ENCODE results near the gene SLIT3. TPM values are rescaled to one million over a fixed set of nuclear protein-coding genes. Genes with fewer than 3 reads are reported as not detected.

SLIT3 gene
- total and polyA plus RNA-seq, 4 donors: 4.6 to 48.5 (median 19.8) TPM

DNA sequence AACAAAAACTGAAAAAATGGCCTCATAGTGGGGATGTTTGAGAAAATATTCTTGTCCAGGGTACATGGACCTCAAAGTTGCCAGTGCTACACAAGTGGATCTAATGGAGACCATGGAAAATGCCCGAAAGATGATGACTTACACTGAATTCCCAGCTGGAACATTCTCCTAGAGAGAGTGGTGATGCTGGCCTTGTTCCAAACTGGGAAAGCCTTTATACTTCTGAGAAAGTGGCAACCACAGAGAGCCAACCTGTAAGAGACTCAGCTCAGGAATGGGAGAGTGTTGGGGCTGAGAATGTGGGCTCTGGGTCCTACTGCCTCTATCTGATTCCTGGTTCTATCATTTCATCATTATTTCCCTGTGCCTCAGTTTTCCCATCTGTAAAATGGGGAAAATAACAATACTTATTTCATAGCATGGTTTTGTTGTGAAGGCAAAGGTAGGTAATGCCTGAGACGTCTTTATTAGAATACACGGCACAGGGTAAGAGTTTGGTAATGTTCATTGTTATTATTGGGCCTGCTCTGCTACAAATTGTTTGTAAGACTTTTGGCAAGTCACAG is 492.8 kb downstream of the SLIT3 start:
- DNase-seq (peak in 1 of 3 donors; percentile 13), ATAC-seq (ENCODE audit: insufficient read depth, low FRiP score) (no peak)
- Histone ChIP-seq H3K9ac (ENCODE audit: insufficient read depth in 1 of 2, low read length in 2 of 2) (no peak overlapping the region), H3K27me3 (ENCODE audit: control insufficient read depth in 3 of 3, insufficient read depth in 3 of 3, low read length in 2 of 3) (peaks cover 0 to 58% (median 0%) of the 10 kb centered on the region in 3 donors), H3K9me3 (ENCODE audit: control insufficient read depth in 4 of 4, insufficient read depth in 3 of 4, low read length in 3 of 4) (no peaks in the 10 kb centered on the region), H3K4me1 (ENCODE audit: control insufficient read depth in 5 of 5, insufficient read depth in 5 of 5, low read length in 5 of 5) (peaks cover 0 to 5% (median 0%) of the 10 kb centered on the region in 5 donors), H3K4me3 (no peak overlapping the region), H3K36me3 (ENCODE audit: control insufficient read depth in 4 of 4, insufficient read depth in 4 of 4, low read length in 4 of 4) (peaks cover 0 to 2% (median 0%) of the 10 kb centered on the region in 4 donors), H3K27ac (ENCODE audit: low read depth in 1 of 2, low read length in 1 of 2) (no peak overlapping the region)
- 64 to 90% methylated on average over 3 of the region's 3 CpGs for WGBS, 2 donors
- TF ChIP-seq, protein P1, sequence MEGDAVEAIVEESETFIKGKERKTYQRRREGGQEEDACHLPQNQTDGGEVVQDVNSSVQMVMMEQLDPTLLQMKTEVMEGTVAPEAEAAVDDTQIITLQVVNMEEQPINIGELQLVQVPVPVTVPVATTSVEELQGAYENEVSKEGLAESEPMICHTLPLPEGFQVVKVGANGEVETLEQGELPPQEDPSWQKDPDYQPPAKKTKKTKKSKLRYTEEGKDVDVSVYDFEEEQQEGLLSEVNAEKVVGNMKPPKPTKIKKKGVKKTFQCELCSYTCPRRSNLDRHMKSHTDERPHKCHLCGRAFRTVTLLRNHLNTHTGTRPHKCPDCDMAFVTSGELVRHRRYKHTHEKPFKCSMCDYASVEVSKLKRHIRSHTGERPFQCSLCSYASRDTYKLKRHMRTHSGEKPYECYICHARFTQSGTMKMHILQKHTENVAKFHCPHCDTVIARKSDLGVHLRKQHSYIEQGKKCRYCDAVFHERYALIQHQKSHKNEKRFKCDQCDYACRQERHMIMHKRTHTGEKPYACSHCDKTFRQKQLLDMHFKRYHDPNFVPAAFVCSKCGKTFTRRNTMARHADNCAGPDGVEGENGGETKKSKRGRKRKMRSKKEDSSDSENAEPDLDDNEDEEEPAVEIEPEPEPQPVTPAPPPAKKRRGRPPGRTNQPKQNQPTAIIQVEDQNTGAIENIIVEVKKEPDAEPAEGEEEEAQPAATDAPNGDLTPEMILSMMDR (IDR thresholded peaks at IDR 0.05; ENCODE audit: control extremely low read depth, extremely low read depth): no peak

DNA sequence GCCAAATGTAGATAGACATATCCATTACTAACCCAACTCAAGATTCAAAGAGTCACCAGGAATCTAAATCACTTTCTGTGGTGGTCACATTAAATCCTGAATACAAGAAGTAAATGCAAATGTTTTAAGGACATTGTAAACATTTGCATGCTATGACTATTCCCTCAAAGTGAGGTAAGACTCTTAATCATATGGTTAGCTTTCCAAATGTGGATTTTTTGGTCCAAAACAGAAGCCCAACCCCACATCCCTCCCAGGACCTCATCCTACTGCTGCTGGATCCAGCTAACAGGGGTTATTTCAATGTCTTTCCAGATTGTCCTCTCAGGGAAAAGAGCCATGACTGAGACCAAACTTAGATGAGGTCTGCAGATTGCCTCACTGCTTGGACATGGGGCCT is 493.7 kb downstream of the SLIT3 start:
- Histone ChIP-seq H3K4me3 (no peak overlapping the region), H3K9ac (ENCODE audit: insufficient read depth in 1 of 2, low read length in 2 of 2) (no peak overlapping the region), H3K36me3 (ENCODE audit: control insufficient read depth in 4 of 4, insufficient read depth in 4 of 4, low read length in 4 of 4) (peaks cover 0 to 2% (median 0%) of the 10 kb centered on the region in 4 donors), H3K27ac (ENCODE audit: low read depth in 1 of 2, low read length in 1 of 2) (no peak overlapping the region), H3K4me1 (ENCODE audit: control insufficient read depth in 5 of 5, insufficient read depth in 5 of 5, low read length in 5 of 5) (peaks cover 0 to 5% (median 0%) of the 10 kb centered on the region in 5 donors), H3K27me3 (ENCODE audit: control insufficient read depth in 3 of 3, insufficient read depth in 3 of 3, low read length in 2 of 3) (peaks cover 0 to 58% (median 0%) of the 10 kb centered on the region in 3 donors), H3K9me3 (ENCODE audit: control insufficient read depth in 4 of 4, insufficient read depth in 3 of 4, low read length in 3 of 4) (no peaks in the 10 kb centered on the region)
- ATAC-seq (ENCODE audit: insufficient read depth, low FRiP score) (no peak), DNase-seq (no peak)
- TF ChIP-seq, protein P1 (IDR thresholded peaks at IDR 0.05; ENCODE audit: control extremely low read depth, extremely low read depth): no peak

DNA sequence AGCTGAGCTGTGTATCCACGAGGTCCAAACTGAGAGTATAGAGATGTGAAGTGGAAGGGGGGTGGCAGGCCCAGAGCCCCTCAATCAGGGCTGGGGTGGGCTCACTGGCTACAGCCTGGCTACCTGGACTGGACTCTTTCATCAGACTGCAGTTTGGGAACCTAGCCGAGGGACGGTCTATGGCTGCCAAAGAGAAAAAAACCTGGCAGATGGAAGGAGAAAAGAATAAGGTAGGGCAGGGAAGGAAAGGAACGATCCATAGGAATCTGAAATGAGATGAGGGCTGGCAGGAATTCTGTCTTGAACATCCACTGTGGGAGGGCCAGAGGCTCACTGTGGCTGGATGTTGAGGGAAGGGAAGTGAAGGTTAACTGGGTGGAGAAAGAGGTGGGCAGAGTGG is 497.4 kb downstream of the SLIT3 start:
- no peak for DNase-seq
- no peaks in the 10 kb centered on the region for H3K36me3 ChIP-seq (ENCODE audit: control insufficient read depth in 4 of 4, insufficient read depth in 4 of 4, low read length in 4 of 4)
- H3K27ac ChIP-seq (ENCODE audit: low read depth in 1 of 2, low read length in 1 of 2): no peak overlapping the region
- TF ChIP-seq, protein P1 (IDR thresholded peaks at IDR 0.05; ENCODE audit: control extremely low read depth, extremely low read depth): no peak
- no peak for ATAC-seq (ENCODE audit: insufficient read depth, low FRiP score)
- no peak overlapping the region for H3K4me3 ChIP-seq
- H3K4me1 ChIP-seq (ENCODE audit: control insufficient read depth in 5 of 5, insufficient read depth in 5 of 5, low read length in 5 of 5): no peaks in the 10 kb centered on the region
- no peaks in the 10 kb centered on the region for H3K9me3 ChIP-seq (ENCODE audit: control insufficient read depth in 4 of 4, insufficient read depth in 3 of 4, low read length in 3 of 4)
- WGBS, 2 donors: 71 to 85% methylated on average over 4 of the region's 4 CpGs
- no peak overlapping the region for H3K9ac ChIP-seq (ENCODE audit: insufficient read depth in 1 of 2, low read length in 2 of 2)
- H3K27me3 ChIP-seq (ENCODE audit: control insufficient read depth in 3 of 3, insufficient read depth in 3 of 3, low read length in 2 of 3): peaks cover 0 to 59% (median 0%) of the 10 kb centered on the region in 3 donors

DNA sequence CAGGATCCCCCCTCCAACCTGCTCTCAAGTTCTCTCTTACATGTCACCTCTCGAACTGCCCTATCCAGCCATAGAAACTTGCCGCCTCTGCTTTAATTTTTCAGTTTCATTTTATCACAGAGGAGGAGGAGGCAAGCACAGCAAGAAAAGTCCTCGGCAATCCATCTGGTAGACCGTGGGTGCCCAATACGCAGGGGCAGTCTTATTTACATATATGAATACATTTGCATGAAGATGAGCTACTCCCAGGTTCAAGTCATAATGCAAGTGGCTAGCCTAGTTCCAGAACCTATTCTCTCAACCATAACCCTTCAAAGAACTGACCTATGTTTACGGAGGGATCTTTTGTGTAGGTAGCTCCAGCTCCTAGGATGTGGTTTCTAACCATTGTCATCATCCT is 498.6 kb downstream of the SLIT3 start:
- TF ChIP-seq, protein P1 (IDR thresholded peaks at IDR 0.05; ENCODE audit: control extremely low read depth, extremely low read depth): no peak
- Histone ChIP-seq H3K27ac (ENCODE audit: low read depth in 1 of 2, low read length in 1 of 2) (no peak overlapping the region), H3K36me3 (ENCODE audit: control insufficient read depth in 4 of 4, insufficient read depth in 4 of 4, low read length in 4 of 4) (no peaks in the 10 kb centered on the region), H3K4me3 (no peak overlapping the region), H3K9me3 (ENCODE audit: control insufficient read depth in 4 of 4, insufficient read depth in 3 of 4, low read length in 3 of 4) (no peaks in the 10 kb centered on the region), H3K9ac (ENCODE audit: insufficient read depth in 1 of 2, low read length in 2 of 2) (no peak overlapping the region), H3K27me3 (ENCODE audit: control insufficient read depth in 3 of 3, insufficient read depth in 3 of 3, low read length in 2 of 3) (peaks cover 0 to 58% (median 0%) of the 10 kb centered on the region in 3 donors), H3K4me1 (ENCODE audit: control insufficient read depth in 5 of 5, insufficient read depth in 5 of 5, low read length in 5 of 5) (no peaks in the 10 kb centered on the region)
- 89 to 93% methylated on average over 6 of the region's 6 CpGs for WGBS, 2 donors
- ATAC-seq (ENCODE audit: insufficient read depth, low FRiP score): no peak
- no peak for DNase-seq
